Measurements from ENCODE around the gene AICDA.

GRCh38 chr12:8622646-8623045, 10.0 kb upstream of the AICDA start:
- TF ChIP-seq CTCF (IDR thresholded peaks at IDR 0.05) (no peak), POLR2A (IDR thresholded peaks at IDR 0.05) (no peak)
